Neuronal stem cell (in vitro differentiated cells): Measurements from ENCODE around the gene LINGO3.

ENCODE experiments used
- DNase-seq: peaks from one replicate; pipeline ENCODE4 v3.0.0-alpha.2; 2013; ENCODE audit warnings: low spot score
- H2AFZ ChIP-seq: one replicate; pipeline ENCODE4 v1.6.1; 2013; ENCODE audit warnings: mild to moderate bottlenecking, low read length, inconsistent platforms
- H2AK5ac ChIP-seq: 2 replicates; pipeline ENCODE4 v1.6.1; 2013; ENCODE audit warnings: low read depth, mild to moderate bottlenecking, inconsistent platforms, low read length, moderate library complexity, mixed read lengths
- H2BK120ac ChIP-seq: 2 replicates; pipeline ENCODE4 v1.6.1; 2013; ENCODE audit warnings: low read depth, mild to moderate bottlenecking, inconsistent platforms, low read length, moderate library complexity, mixed read lengths
- H2BK12ac ChIP-seq: one replicate; pipeline ENCODE4 v1.6.1; 2013; ENCODE audit warnings: low read length, inconsistent platforms
- H2BK15ac ChIP-seq: 2 replicates; pipeline ENCODE4 v1.6.1; 2013; ENCODE audit warnings: mild to moderate bottlenecking, low read length, inconsistent platforms, mixed read lengths
- H2BK5ac ChIP-seq: one replicate; pipeline ENCODE4 v1.6.1; 2013; ENCODE audit warnings: inconsistent platforms, mild to moderate bottlenecking, low read length, moderate library complexity
- H3K14ac ChIP-seq: one replicate; pipeline ENCODE4 v1.6.1; 2013; ENCODE audit warnings: low read length, inconsistent platforms
- H3K18ac ChIP-seq: 2 replicates; pipeline ENCODE4 v1.6.1; 2013; ENCODE audit warnings: low read length, inconsistent platforms
- H3K23ac ChIP-seq: 2 replicates; pipeline ENCODE4 v1.6.1; 2013; ENCODE audit warnings: low read depth, mild to moderate bottlenecking, mixed read lengths, low read length, inconsistent platforms; ENCODE audit not compliant: poor library complexity
- H3K27ac ChIP-seq: replicated peaks from 3 replicates; pipeline ENCODE4 v1.5.1; 2013; ENCODE audit warnings: low read length, inconsistent platforms
- H3K27me3 ChIP-seq, 3 experiments: 2 replicates each; pipeline ENCODE4 v1.6.1; 2013; ENCODE audit warnings: low read length in 3 of 3, mild to moderate bottlenecking in 2 of 3, inconsistent platforms in 1 of 3, low read depth in 1 of 3, mixed read lengths in 1 of 3, moderate library complexity in 1 of 3; ENCODE audit not compliant: control insufficient read depth in 3 of 3, insufficient read depth in 3 of 3
- H3K36me3 ChIP-seq, 2 donors: replicated peaks in 1 of 2; 2 replicates each; pipeline ENCODE4 v1.6.1; 2013; ENCODE audit warnings: low read length in 2 of 2; ENCODE audit not compliant: control insufficient read depth in 2 of 2, insufficient read depth in 2 of 2
- H3K4ac ChIP-seq: 2 replicates; pipeline ENCODE4 v1.6.1; 2013; ENCODE audit warnings: inconsistent platforms, mild to moderate bottlenecking, low read length, moderate library complexity
- H3K4me1 ChIP-seq, 2 donors: 1 replicate in 1 of 2; 2 replicates in 1 of 2; pipeline ENCODE4 v1.6.1; 2013; ENCODE audit warnings: low read length in 2 of 2, low read depth in 1 of 2; ENCODE audit not compliant: control insufficient read depth in 2 of 2, insufficient read depth in 1 of 2
- H3K4me2 ChIP-seq: one replicate; pipeline ENCODE4 v1.6.1; 2013; ENCODE audit warnings: mild to moderate bottlenecking, low read length, inconsistent platforms; ENCODE audit not compliant: insufficient read depth, poor library complexity, severe bottlenecking
- H3K4me3 ChIP-seq, 2 donors: 2 replicates each; pipeline ENCODE4 v1.5.1; 2013; ENCODE audit warnings: low read length in 2 of 2, mild to moderate bottlenecking in 2 of 2, inconsistent platforms in 1 of 2, moderate library complexity in 1 of 2
- H3K79me1 ChIP-seq: one replicate; pipeline ENCODE4 v1.6.1; 2013; ENCODE audit warnings: low read depth, mild to moderate bottlenecking, inconsistent platforms, low read length, moderate library complexity
- H3K9ac ChIP-seq: one replicate; pipeline ENCODE4 v1.6.1; 2013; ENCODE audit warnings: mild to moderate bottlenecking, low read depth, low read length, inconsistent platforms; ENCODE audit not compliant: poor library complexity
- H3K9me3 ChIP-seq, 2 donors: replicated peaks in 1 of 2; 2 replicates each; pipeline versions ENCODE3 to v1.6.1; 2013; ENCODE audit warnings: low read length in 2 of 2, mild to moderate bottlenecking in 2 of 2, inconsistent platforms in 1 of 2, low read depth in 1 of 2, mixed read lengths in 1 of 2, moderate library complexity in 1 of 2; ENCODE audit not compliant: control insufficient read depth in 2 of 2, insufficient read depth in 1 of 2
- H4K8ac ChIP-seq: one replicate; pipeline ENCODE4 v1.6.1; 2013; ENCODE audit warnings: low read depth, mild to moderate bottlenecking, inconsistent platforms, low read length, moderate library complexity
- H4K91ac ChIP-seq: one replicate; pipeline ENCODE4 v1.6.1; 2013; ENCODE audit warnings: low read length, low read depth, mild to moderate bottlenecking, inconsistent platforms; ENCODE audit not compliant: poor library complexity
- WGBS, 2 donors: extraction: QIAGEN DNeasy Blood & Tissue Kit; methylation state at CpG; one replicate each; pipeline ENCODE4 v1.1.7; 2013; ENCODE audit warnings: missing lambda C conversion rate in 2 of 2, mixed read lengths in 1 of 2; ENCODE audit not compliant: insufficient read length in 2 of 2, insufficient replicate concordance in 1 of 2; ENCODE audit errors: extremely low coverage in 2 of 2; 5-methylcytosine and 5-hydroxymethylcytosine counted together

The LINGO3 gene

GRCh38 chr19:2325281-2326046 lies 17.5 kb upstream of the LINGO3 start:
- H2BK120ac ChIP-seq = no peak overlapping the region
- H3K27ac ChIP-seq = no peak overlapping the region
- H4K8ac ChIP-seq = no peak overlapping the region
- no peak overlapping the region for H3K23ac ChIP-seq
- H2BK12ac ChIP-seq = no peak overlapping the region
- peaks cover 7 to 10% of the 10 kb centered on the region in 2 donors for H3K4me1 ChIP-seq
- H3K9me3 ChIP-seq = no peaks in the 10 kb centered on the region
- H3K79me1 ChIP-seq = peaks cover 20% of the 10 kb centered on the region
- no peak overlapping the region for H3K9ac ChIP-seq
- no peak overlapping the region for H3K4me3 ChIP-seq
- DNase-seq = no peak
- no peaks in the 10 kb centered on the region for H3K27me3 ChIP-seq
- WGBS, 2 donors = no CpG with 5 or more reads among the region's 29 CpGs
- H3K14ac ChIP-seq = peak overlapping the region; percentile 21
- no peak overlapping the region for H2AK5ac ChIP-seq
- H3K36me3 ChIP-seq = peaks cover 18 to 56% of the 10 kb centered on the region in 2 donors
- no peak overlapping the region for H3K18ac ChIP-seq
- H4K91ac ChIP-seq = no peak overlapping the region
- H3K4ac ChIP-seq = no peak overlapping the region
- H2BK15ac ChIP-seq = no peak overlapping the region
- no peak overlapping the region for H2BK5ac ChIP-seq
- H2AFZ ChIP-seq = no peak overlapping the region
- H3K4me2 ChIP-seq = no peak overlapping the region

DNA sequence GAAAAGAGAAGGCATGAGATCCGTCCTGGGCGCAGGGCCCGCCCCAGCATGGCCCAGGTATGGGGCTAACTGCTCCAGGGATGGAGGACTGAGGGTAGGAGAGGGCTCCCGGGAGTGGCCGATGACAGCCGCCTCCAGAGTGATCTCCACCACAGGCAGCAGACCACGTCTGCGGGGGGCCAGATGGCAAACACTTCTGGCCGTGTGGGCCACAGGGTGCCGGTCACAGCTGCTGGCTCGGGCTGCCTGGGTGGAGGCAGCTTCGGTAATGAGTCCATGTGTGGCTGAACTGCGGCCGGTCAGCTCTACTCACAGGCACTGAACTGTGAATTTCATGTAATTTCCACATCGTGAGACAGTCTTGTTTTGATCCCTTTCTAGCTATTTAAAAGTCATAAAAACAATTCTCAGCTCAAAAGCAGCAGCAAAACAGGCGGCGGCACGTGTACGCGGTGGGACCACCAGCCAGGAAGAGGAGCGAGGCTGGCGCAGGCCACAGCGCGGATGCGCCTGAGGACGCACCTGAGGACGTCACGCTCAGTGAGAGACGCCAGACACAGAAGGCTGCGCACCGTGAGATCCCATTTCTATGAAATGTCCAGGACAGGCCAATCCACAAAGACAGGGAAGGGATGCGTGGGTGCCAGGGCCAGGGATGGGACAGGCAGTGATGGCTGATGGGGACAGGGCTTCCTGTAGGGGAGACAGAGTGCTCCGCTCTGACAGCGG lies 16.4 kb upstream of the LINGO3 start:
- Histone ChIP-seq H3K79me1 (peaks cover 20% of the 10 kb centered on the region), H3K4ac (no peak overlapping the region), H3K9ac (peak overlapping the region; percentile 70), H3K14ac (no peak overlapping the region), H2BK120ac (no peak overlapping the region), H2BK5ac (no peak overlapping the region), H3K4me3 (no peak overlapping the region), H3K23ac (peak overlapping the region; percentile 55), H2AFZ (no peak overlapping the region), H2BK15ac (no peak overlapping the region), H3K27ac (no peak overlapping the region), H2AK5ac (no peak overlapping the region), H3K36me3 (peaks cover 18 to 56% of the 10 kb centered on the region in 2 donors), H4K91ac (no peak overlapping the region), H3K9me3 (no peaks in the 10 kb centered on the region), H3K18ac (no peak overlapping the region), H3K4me2 (no peak overlapping the region), H2BK12ac (peak overlapping the region; percentile 90), H3K4me1 (peaks cover 4 to 5% of the 10 kb centered on the region in 2 donors), H4K8ac (no peak overlapping the region), H3K27me3 (no peaks in the 10 kb centered on the region)
- no peak for DNase-seq
- no CpG with 5 or more reads among the region's 34 CpGs for WGBS, 2 donors

- H2AK5ac ChIP-seq = no peak overlapping the region
- peaks cover 14% of the 10 kb centered on the region for H3K79me1 ChIP-seq
- no peak overlapping the region for H3K14ac ChIP-seq
- no peak overlapping the region for H2BK15ac ChIP-seq
- H3K9me3 ChIP-seq = no peaks in the 10 kb centered on the region
- DNase-seq = no peak
- no peak overlapping the region for H4K8ac ChIP-seq
- H3K4me2 ChIP-seq = no peak overlapping the region
- no peak overlapping the region for H2BK12ac ChIP-seq
- no peak overlapping the region for H4K91ac ChIP-seq
- no peak overlapping the region for H3K27ac ChIP-seq
- WGBS, 2 donors = no CpG with 5 or more reads among the region's 19 CpGs
- no peak overlapping the region for H2BK120ac ChIP-seq
- H3K27me3 ChIP-seq = no peaks in the 10 kb centered on the region
- H3K4ac ChIP-seq = no peak overlapping the region
- no peak overlapping the region for H2BK5ac ChIP-seq
- peaks cover 18 to 56% of the 10 kb centered on the region in 2 donors for H3K36me3 ChIP-seq
- no peak overlapping the region for H3K23ac ChIP-seq
- no peak overlapping the region for H3K4me3 ChIP-seq
- H3K18ac ChIP-seq = no peak overlapping the region
- no peak overlapping the region for H3K9ac ChIP-seq
- H2AFZ ChIP-seq = no peak overlapping the region
- peaks cover 3 to 4% of the 10 kb centered on the region in 2 donors for H3K4me1 ChIP-seq
Measured at GRCh38 chr19:2323707-2324106, 15.8 kb upstream of the LINGO3 start.

DNA sequence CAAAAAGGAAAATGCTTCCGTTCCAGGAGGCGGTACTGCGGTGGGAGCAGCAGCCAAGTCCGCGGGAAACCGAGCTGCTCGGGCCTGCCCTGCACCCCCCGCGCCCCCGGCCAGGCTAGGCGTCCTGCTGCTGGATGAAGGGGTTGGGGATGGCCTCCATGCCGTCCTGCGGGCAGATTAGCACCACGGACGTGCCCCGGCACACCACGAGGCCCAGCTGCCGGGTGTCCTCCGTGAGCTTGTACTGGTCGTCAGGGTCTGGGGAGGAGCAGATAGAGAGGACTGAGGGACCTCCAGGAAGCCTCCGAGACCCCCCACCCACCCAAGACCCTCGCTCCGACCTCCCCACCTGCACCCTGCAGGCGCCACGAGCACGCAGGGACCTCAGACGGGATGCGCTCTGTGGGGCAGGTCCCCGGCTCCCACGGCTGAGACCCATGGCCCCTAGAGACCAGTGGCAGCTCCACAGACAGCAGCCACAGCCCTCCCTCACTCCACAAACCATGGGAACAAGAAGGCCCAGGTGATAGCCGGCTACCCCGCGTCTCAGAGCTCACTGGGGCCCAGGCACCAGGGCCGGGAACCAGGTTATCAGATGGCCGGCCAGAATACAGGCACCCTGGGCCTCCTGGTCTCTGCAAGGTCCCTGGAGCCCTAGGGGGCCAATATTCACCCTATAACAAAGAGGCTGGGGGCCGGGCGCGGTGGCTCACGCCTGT lies 13.8 kb upstream of the LINGO3 start:
- Histone ChIP-seq H3K36me3 (peaks cover 18 to 52% of the 10 kb centered on the region in 2 donors), H2AK5ac (no peak overlapping the region), H4K8ac (no peak overlapping the region), H3K79me1 (peaks cover 15% of the 10 kb centered on the region), H3K9ac (peak overlapping the region; percentile 60), H3K27ac (no peak overlapping the region), H3K9me3 (no peaks in the 10 kb centered on the region), H2BK5ac (no peak overlapping the region), H3K4ac (no peak overlapping the region), H4K91ac (no peak overlapping the region), H2AFZ (no peak overlapping the region), H3K23ac (no peak overlapping the region), H2BK120ac (no peak overlapping the region), H3K4me2 (no peak overlapping the region), H2BK15ac (no peak overlapping the region), H2BK12ac (no peak overlapping the region), H3K4me1 (peaks cover 0 to 5% of the 10 kb centered on the region in 2 donors), H3K14ac (no peak overlapping the region), H3K27me3 (no peaks in the 10 kb centered on the region), H3K4me3 (no peak overlapping the region), H3K18ac (no peak overlapping the region)
- DNase-seq = no peak
- no CpG with 5 or more reads among the region's 39 CpGs for WGBS, 2 donors
